ENCODE results near the gene BNC2. TPM values are rescaled to one million over a fixed set of nuclear protein-coding genes. Genes with fewer than 3 reads are reported as not detected.

Gene BNC2
- total RNA-seq, 1 donor from 2014 or later, result under 0.01 TPM

GRCh38 chr9:16828340-16829281 lies 41.9 kb downstream of the BNC2 start:
- Histone ChIP-seq H3K36me3 (ENCODE audit: control insufficient read depth, insufficient read depth, low read length) (no peaks in the 10 kb centered on the region), H3K27me3 (ENCODE audit: control insufficient read depth, insufficient read depth, low read length) (no peaks in the 10 kb centered on the region)
- FAIRE-seq, result peak; percentile 80

GRCh38 chr9:16825971-16826625 lies 44.4 kb downstream of the BNC2 start:
- Histone ChIP-seq H3K4me3 (ENCODE audit: low read depth, low read length) (no peak overlapping the region), H3K36me3 (ENCODE audit: control insufficient read depth, insufficient read depth, low read length) (no peaks in the 10 kb centered on the region), H3K27me3 (ENCODE audit: control insufficient read depth, insufficient read depth, low read length) (no peaks in the 10 kb centered on the region)
- DNase-seq (ENCODE audit: low read depth), result no peak
- TF ChIP-seq CTCF (IDR thresholded peaks at IDR 0.05; ENCODE audit: insufficient read depth, low read length, severe bottlenecking), result no peak
- no peak for FAIRE-seq

More at GRCh38 chr9:16828340-16829281, 41.9 kb downstream of the BNC2 start:
- no peak for TF ChIP-seq CTCF (IDR thresholded peaks at IDR 0.05; ENCODE audit: insufficient read depth, low read length, severe bottlenecking)
- H3K4me3 ChIP-seq (ENCODE audit: low read depth, low read length), result no peak overlapping the region
- DNase-seq (ENCODE audit: low read depth), result peak; percentile 18

- Histone ChIP-seq H3K4me3 (ENCODE audit: low read depth, low read length) (no peak overlapping the region), H3K27me3 (ENCODE audit: control insufficient read depth, insufficient read depth, low read length) (no peaks in the 10 kb centered on the region), H3K36me3 (ENCODE audit: control insufficient read depth, insufficient read depth, low read length) (no peaks in the 10 kb centered on the region)
- TF ChIP-seq CTCF (IDR thresholded peaks at IDR 0.05; ENCODE audit: insufficient read depth, low read length, severe bottlenecking), result no peak
- no peak for DNase-seq (ENCODE audit: low read depth)
- FAIRE-seq, result no peak
These were observed 45.1 kb downstream of the BNC2 start for GRCh38 chr9:16825331-16825725.

- peak; percentile 36 for FAIRE-seq
- TF ChIP-seq CTCF (IDR thresholded peaks at IDR 0.05; ENCODE audit: insufficient read depth, low read length, severe bottlenecking), result no peak
- no peak overlapping the region for H3K4me3 ChIP-seq (ENCODE audit: low read depth, low read length)
- peak; percentile 88 for DNase-seq (ENCODE audit: low read depth)
- no peaks in the 10 kb centered on the region for H3K36me3 ChIP-seq (ENCODE audit: control insufficient read depth, insufficient read depth, low read length)
- no peaks in the 10 kb centered on the region for H3K27me3 ChIP-seq (ENCODE audit: control insufficient read depth, insufficient read depth, low read length)
These were observed 45.7 kb downstream of the BNC2 start for GRCh38 chr9:16824545-16825330.

- no peaks in the 10 kb centered on the region for H3K36me3 ChIP-seq (ENCODE audit: control insufficient read depth, insufficient read depth, low read length)
- no peaks in the 10 kb centered on the region for H3K27me3 ChIP-seq (ENCODE audit: control insufficient read depth, insufficient read depth, low read length)
- no peak for TF ChIP-seq CTCF (IDR thresholded peaks at IDR 0.05; ENCODE audit: insufficient read depth, low read length, severe bottlenecking)
- H3K4me3 ChIP-seq (ENCODE audit: low read depth, low read length), result no peak overlapping the region
- FAIRE-seq (no peak), DNase-seq (ENCODE audit: low read depth) (no peak)
These were observed 46.6 kb downstream of the BNC2 start for GRCh38 chr9:16823906-16824305.

All from bronchial epithelial cell (primary cell).